ENCODE results near the gene FSTL3. TPM values are rescaled to one million over a fixed set of nuclear protein-coding genes. Genes with fewer than 3 reads are reported as not detected.
"Not testable (repeated sequence)": the region's sequence is repeated elsewhere in the genome, so short reads cannot be mapped to it uniquely, and the experiment has no call there.

FSTL3 gene
- 10 to 100 TPM in 1 of 2 donors, 1 to 10 TPM in 1; 9.8 to 14.1 TPM for total RNA-seq
- polyA plus RNA-seq (2013, experiment 1 of 2): 8.7 TPM
- 9.6 TPM for polyA plus RNA-seq (2013, experiment 2 of 2)
- long read RNA-seq, experiment 1, partial matches to known transcripts: 1 of 3 reads
- long read RNA-seq, experiment 1, other reads (novel, unspliced or antisense): 2 of 3 reads
- long read RNA-seq, experiment 2, transcript FSTL3-206 (3 exons, 2,144 nt): major isoform, 5 of 12 reads
- long read RNA-seq, experiment 2, partial matches to known transcripts: 4 of 12 reads
- long read RNA-seq, experiment 2, other reads (novel, unspliced or antisense): 2 of 12 reads
- long read RNA-seq, experiment 3, transcript FSTL3-206 (3 exons, 2,144 nt): major isoform, 5 of 15 reads
- long read RNA-seq, experiment 3, partial matches to known transcripts: 1 of 15 reads
- long read RNA-seq, experiment 3, other reads (novel, unspliced or antisense): 3 of 15 reads
- long read RNA-seq, experiment 4, partial matches to known transcripts: 0 of 4 reads
- long read RNA-seq, experiment 4, other reads (novel, unspliced or antisense): 0 of 4 reads

GRCh38 chr19:676339-677105, at the start of gene FSTL3:
Gene FSTL3 (plus strand): TSS chr19:676392. CDS start chr19:676424, 32 bp downstream.
- Mint-ChIP-seq H3K4me3 (peak within 1 kb of the TSS; percentile 35), H3K9me3 (no peaks in the 10 kb centered on the region), H3K27ac (no peak within 1 kb of the TSS), H3K27me3 (ENCODE audit: insufficient read depth) (peaks cover 29% of the 10 kb centered on the region), H3K4me1 (peaks cover 4% of the 10 kb centered on the region), H3K36me3 (ENCODE audit: low read depth) (no peaks in the 10 kb centered on the region)
- H3K9ac ChIP-seq (ENCODE audit: extremely low read depth, low read length, poor library complexity, severe bottlenecking): no peak within 1 kb of the TSS
- TF ChIP-seq CTCF (conservative IDR thresholded peaks at IDR 0.05): no peak
- no peak within 1 kb of the TSS for H3K4me3 ChIP-seq (ENCODE audit: low read length)
- no peak within 1 kb of the TSS for H3K27ac ChIP-seq (ENCODE audit: low read depth, low read length)
- peak; percentile 52 for DNase-seq
- H3K27me3 ChIP-seq (ENCODE audit: control insufficient read depth, insufficient read depth, low read length, poor library complexity, severe bottlenecking): peaks cover 16% of the 10 kb centered on the region
- no peaks in the 10 kb centered on the region for H3K36me3 ChIP-seq (ENCODE audit: control insufficient read depth, insufficient read depth, low read length)
- H3K9me3 ChIP-seq (ENCODE audit: control insufficient read depth, low read length): no peaks in the 10 kb centered on the region
- H3K4me1 ChIP-seq (ENCODE audit: control insufficient read depth, insufficient read depth, low read length): no peaks in the 10 kb centered on the region
- WGBS, 2 experiments (ENCODE audit: insufficient coverage in 1 of 2, insufficient read length in 1 of 2): 21 to 49% methylated on average over 20 to 63 of the region's 63 CpGs

DNA sequence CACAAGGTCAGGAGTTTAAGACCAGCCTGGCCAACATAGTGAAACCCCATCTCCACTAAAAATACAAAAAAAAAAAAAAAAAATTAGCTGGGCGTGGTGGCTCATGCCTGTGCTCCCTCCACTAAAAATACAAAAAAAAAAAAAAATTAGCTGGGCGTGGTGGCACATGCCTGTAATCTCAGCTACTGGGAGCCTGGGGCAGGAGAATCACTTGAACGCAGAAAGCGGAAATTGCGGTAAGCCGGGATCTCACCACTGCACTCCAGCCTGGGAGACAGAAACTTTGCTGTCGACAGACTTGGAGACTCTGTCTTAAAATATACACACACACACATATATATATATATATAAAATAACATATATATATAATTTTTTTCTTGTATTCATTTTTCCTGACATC, 49.6 kb upstream of the FSTL3 start:
- not testable (repeated sequence) for H3K27me3 Mint-ChIP-seq (ENCODE audit: insufficient read depth); H3K4me1 ChIP-seq (ENCODE audit: control insufficient read depth, insufficient read depth, low read length); H3K4me3 Mint-ChIP-seq; H3K27me3 ChIP-seq (ENCODE audit: control insufficient read depth, insufficient read depth, low read length, poor library complexity, severe bottlenecking); H3K9ac ChIP-seq (ENCODE audit: extremely low read depth, low read length, poor library complexity, severe bottlenecking); H3K4me1 Mint-ChIP-seq; DNase-seq; H3K27ac ChIP-seq (ENCODE audit: low read depth, low read length); H3K9me3 Mint-ChIP-seq; H3K27ac Mint-ChIP-seq; H3K4me3 ChIP-seq (ENCODE audit: low read length); H3K9me3 ChIP-seq (ENCODE audit: control insufficient read depth, low read length)
- H3K36me3 Mint-ChIP-seq (ENCODE audit: low read depth): peaks cover 54% of the 10 kb centered on the region
- WGBS, 2 experiments (ENCODE audit: insufficient coverage in 1 of 2, insufficient read length in 1 of 2): 91 to 100% methylated on average over 2 to 6 of the region's 7 CpGs
- peaks cover 38% of the 10 kb centered on the region for H3K36me3 ChIP-seq (ENCODE audit: control insufficient read depth, insufficient read depth, low read length)

GRCh38 chr19:628168-628567, 48.0 kb upstream of the FSTL3 start:
- Histone ChIP-seq H3K36me3 (ENCODE audit: control insufficient read depth, insufficient read depth, low read length) (peaks cover 38% of the 10 kb centered on the region), H3K27me3 (ENCODE audit: control insufficient read depth, insufficient read depth, low read length, poor library complexity, severe bottlenecking) (no peaks in the 10 kb centered on the region), H3K4me1 (ENCODE audit: control insufficient read depth, insufficient read depth, low read length) (no peaks in the 10 kb centered on the region), H3K9me3 (ENCODE audit: control insufficient read depth, low read length) (no peaks in the 10 kb centered on the region), H3K4me3 (ENCODE audit: low read length) (no peak overlapping the region), H3K9ac (ENCODE audit: extremely low read depth, low read length, poor library complexity, severe bottlenecking) (no peak overlapping the region), H3K27ac (ENCODE audit: low read depth, low read length) (no peak overlapping the region)
- DNase-seq: peak; percentile 85
- TF ChIP-seq CTCF (conservative IDR thresholded peaks at IDR 0.05): peak; percentile 76
- Mint-ChIP-seq H3K27me3 (ENCODE audit: insufficient read depth) (no peaks in the 10 kb centered on the region), H3K27ac (no peak overlapping the region), H3K36me3 (ENCODE audit: low read depth) (peaks cover 56% of the 10 kb centered on the region), H3K4me1 (peaks cover 4% of the 10 kb centered on the region), H3K4me3 (no peak overlapping the region), H3K9me3 (no peaks in the 10 kb centered on the region)
- 85 to 86% methylated on average over 9 to 17 of the region's 19 CpGs for WGBS, 2 experiments (ENCODE audit: insufficient coverage in 1 of 2, insufficient read length in 1 of 2)

- H3K9me3 ChIP-seq (ENCODE audit: control insufficient read depth, low read length); H3K4me1 Mint-ChIP-seq; DNase-seq; H3K9ac ChIP-seq (ENCODE audit: extremely low read depth, low read length, poor library complexity, severe bottlenecking); H3K4me3 ChIP-seq (ENCODE audit: low read length); H3K4me3 Mint-ChIP-seq; H3K27ac Mint-ChIP-seq; H3K4me1 ChIP-seq (ENCODE audit: control insufficient read depth, insufficient read depth, low read length); H3K9me3 Mint-ChIP-seq; H3K27me3 Mint-ChIP-seq (ENCODE audit: insufficient read depth); H3K27me3 ChIP-seq (ENCODE audit: control insufficient read depth, insufficient read depth, low read length, poor library complexity, severe bottlenecking); H3K27ac ChIP-seq (ENCODE audit: low read depth, low read length): not testable (repeated sequence)
- peaks cover 30% of the 10 kb centered on the region for H3K36me3 ChIP-seq (ENCODE audit: control insufficient read depth, insufficient read depth, low read length)
- peaks cover 46% of the 10 kb centered on the region for H3K36me3 Mint-ChIP-seq (ENCODE audit: low read depth)
- whole genome bisulfite sequencing, 2 experiments (ENCODE audit: insufficient coverage in 1 of 2, insufficient read length in 1 of 2): 93 to 94% methylated on average over 8 to 25 of the region's 25 CpGs
These were observed 46.7 kb upstream of the FSTL3 start for GRCh38 chr19:629515-629914.

Measured in endodermal cell (in vitro differentiated cells).